Upper lobe of left lung (tissue), 6 donors: ENCODE results near the gene CSNK1G1. TPM values are rescaled to one million over a fixed set of nuclear protein-coding genes. Genes with fewer than 3 reads are reported as not detected.
A peak's percentile ranks its signal among the peaks of the same experiment; 100 is the strongest.

Experiments
- ATAC-seq, 2 donors: fragments of 200-7000 bp; cut with Tn5 transposase; one replicate each; pipeline ENCODE4 v1.9.1; 2022; ENCODE audit warnings: mild to moderate bottlenecking in 2 of 2, moderate library complexity in 2 of 2; ENCODE audit not compliant: low FRiP score in 2 of 2
- DNase-seq, 2 donors: peaks; one replicate each; pipeline ENCODE4 v3.0.0-alpha.2; 2019 to 2020
- H3K27ac ChIP-seq, 4 donors: fragments of 200-600 bp; sonication (generic); one replicate each; pipeline ENCODE4 v1.5.1; 2016 to 2019
- H3K27me3 ChIP-seq, 4 donors: fragments of 200-600 bp; sonication (generic); one replicate each; pipeline ENCODE4 v1.5.1; 2017 to 2019
- H3K36me3 ChIP-seq, 4 donors: fragments of 200-600 bp; sonication (generic); one replicate each; pipeline ENCODE4 v1.5.1; 2016 to 2019
- H3K4me1 ChIP-seq, 4 donors: fragments of 200-600 bp; sonication (generic); one replicate each; pipeline ENCODE4 v1.5.1; 2018 to 2019
- H3K4me3 ChIP-seq, 4 donors: fragments of 200-600 bp; sonication (generic); one replicate each; pipeline ENCODE4 v1.5.1; 2017 to 2019; ENCODE audit warnings: mild to moderate bottlenecking in 2 of 4, moderate library complexity in 1 of 4
- H3K9me3 ChIP-seq, 4 donors: fragments of 200-600 bp; sonication (generic); one replicate each; pipeline ENCODE4 v1.5.1; 2018 to 2019
- CTCF ChIP-seq, 6 experiments: fragments of 450-650 bp in 4 of 6; fragments of 200-600 bp in 2 of 6; sonication (generic) in 2 of 6; IDR thresholded peaks; one replicate each; pipeline ENCODE4 v1.5.1; 2016 to 2019; ENCODE audit warnings: antibody characterized with exemption in 6 of 6
- EP300 ChIP-seq, 4 donors: sonication (generic); formaldehyde crosslinking; IDR thresholded peaks; one replicate each; pipeline ENCODE4 v1.5.1; 2017; ENCODE audit warnings: antibody characterized with exemption in 4 of 4, control low read depth in 2 of 4
- POLR2A ChIP-seq, 4 donors: fragments of 450-650 bp; IDR thresholded peaks; one replicate each; pipeline ENCODE4 v1.5.1; 2016 to 2017; ENCODE audit warnings: antibody characterized with exemption in 4 of 4, mild to moderate bottlenecking in 2 of 4
- POLR2AphosphoS5 ChIP-seq, 2 donors: sonication (generic); formaldehyde crosslinking; IDR thresholded peaks; one replicate each; pipeline ENCODE4 v1.5.1; 2017; ENCODE audit warnings: antibody characterized with exemption in 2 of 2
- WGBS, 2 donors: methylation state at CpG; one replicate each; pipeline ENCODE4 v1.1.5; 2017 to 2018; 5-methylcytosine and 5-hydroxymethylcytosine counted together
- total RNA-seq, 6 donors: library from RNA; depleted of rRNA in 4 of 6; stranded (reverse); fragments of >200 nt in 4 of 6; gene quantifications; one replicate each; pipeline versions ENCODE4 v1.1.0 to v1.2.1, GENCODE V29; 2016 to 2021
- donor health status: DM: no; HTN: no; CAD: no; lungs with moderate emphysema.
- donor health status: DM: no; HTN: yes; CAD: no; lungs with severe emphysema.

CSNK1G1 gene
- total RNA-seq, 6 donors from 2014 or later: 14.8 to 49.6 (median 19.6) TPM

- ATAC-seq (peak in 1 of 2 donors; percentile 43), DNase-seq (peak in 1 of 2 donors; percentile 49)
- WGBS, 2 donors: 78% methylated on average over 4 of the region's 4 CpGs
- Histone ChIP-seq H3K9me3 (no peaks in the 10 kb centered on the region), H3K36me3 (peaks cover 36 to 100% (median 91%) of the 10 kb centered on the region in 4 donors), H3K27me3 (no peaks in the 10 kb centered on the region), H3K27ac (no peak overlapping the region), H3K4me3 (no peak overlapping the region), H3K4me1 (peaks cover 0 to 23% (median 16%) of the 10 kb centered on the region in 4 donors)
- no peak for TF ChIP-seq EP300 (IDR thresholded peaks at IDR 0.05)
- no peak for TF ChIP-seq POLR2AphosphoS5 (IDR thresholded peaks at IDR 0.05)
- no peak for TF ChIP-seq CTCF (IDR thresholded peaks at IDR 0.05)
- no peak for TF ChIP-seq POLR2A (IDR thresholded peaks at IDR 0.05)
These were observed 223.8 kb downstream of the CSNK1G1 start for GRCh38 chr15:64132217-64132616.

GRCh38 chr15:64131547-64131946 is 224.4 kb downstream of the CSNK1G1 start:
- peaks cover 0 to 26% (median 18%) of the 10 kb centered on the region in 4 donors for H3K4me1 ChIP-seq
- peaks cover 34 to 100% (median 89%) of the 10 kb centered on the region in 4 donors for H3K36me3 ChIP-seq
- H3K27me3 ChIP-seq: no peaks in the 10 kb centered on the region
- ATAC-seq: no peak
- no peak overlapping the region for H3K4me3 ChIP-seq
- WGBS, 2 donors: 92 to 95% methylated on average over 6 to 7 of the region's 7 CpGs
- H3K27ac ChIP-seq: no peak overlapping the region
- TF ChIP-seq POLR2A (IDR thresholded peaks at IDR 0.05) (no peak), EP300 (IDR thresholded peaks at IDR 0.05) (no peak), CTCF (IDR thresholded peaks at IDR 0.05) (no peak), POLR2AphosphoS5 (IDR thresholded peaks at IDR 0.05) (no peak)
- no peak for DNase-seq
- H3K9me3 ChIP-seq: no peaks in the 10 kb centered on the region

- no peak overlapping the region for H3K27ac ChIP-seq
These were observed 225.8 kb downstream of the CSNK1G1 start for GRCh38 chr15:64130159-64130558.

GRCh38 chr15:64127521-64128270 is 228.3 kb downstream of the CSNK1G1 start:
- no peak overlapping the region for H3K4me3 ChIP-seq
- 70 to 75% methylated on average over 6 of the region's 6 CpGs for WGBS, 2 donors
- peak overlapping the region; percentile 2 to 59 (median 23) for H3K27ac ChIP-seq
- H3K9me3 ChIP-seq: no peaks in the 10 kb centered on the region
- ATAC-seq (peak; percentile 50 to 83), DNase-seq (peak in 1 of 2 donors; percentile 54)
- H3K4me1 ChIP-seq: peaks cover 0 to 14% (median 3%) of the 10 kb centered on the region in 4 donors
- peak in 1 of 2 donors; percentile 25 for TF ChIP-seq POLR2AphosphoS5 (IDR thresholded peaks at IDR 0.05)
- no peak for TF ChIP-seq CTCF (IDR thresholded peaks at IDR 0.05)
- TF ChIP-seq EP300 (IDR thresholded peaks at IDR 0.05): peak in 2 of 4 donors; percentile 44 to 52
- no peak for TF ChIP-seq POLR2A (IDR thresholded peaks at IDR 0.05)
- peaks cover 29 to 100% (median 78%) of the 10 kb centered on the region in 4 donors for H3K36me3 ChIP-seq
- no peaks in the 10 kb centered on the region for H3K27me3 ChIP-seq

More at GRCh38 chr15:64130159-64130558, 225.8 kb downstream of the CSNK1G1 start:
- no peak for TF ChIP-seq CTCF (IDR thresholded peaks at IDR 0.05)
- TF ChIP-seq POLR2A (IDR thresholded peaks at IDR 0.05): no peak
- TF ChIP-seq EP300 (IDR thresholded peaks at IDR 0.05): no peak
- 98% methylated on average over 3 of the region's 3 CpGs for WGBS, 2 donors
- no peak for ATAC-seq
- H3K4me1 ChIP-seq: peaks cover 0 to 26% (median 19%) of the 10 kb centered on the region in 4 donors
- no peak for DNase-seq
- H3K27me3 ChIP-seq: no peaks in the 10 kb centered on the region
- H3K4me3 ChIP-seq: no peak overlapping the region
- H3K9me3 ChIP-seq: no peaks in the 10 kb centered on the region
- peaks cover 29 to 100% (median 81%) of the 10 kb centered on the region in 4 donors for H3K36me3 ChIP-seq
